ENCODE measurements around the gene ANGEL1.

ANGEL1 gene

GRCh38 chr14:76759589-76759988, 53.1 kb downstream of the ANGEL1 start:
- Histone ChIP-seq H3K4me1 (ENCODE audit: insufficient read depth, low read length) (no peaks in the 10 kb centered on the region), H3K4me3 (ENCODE audit: low read length) (no peak overlapping the region), H3K36me3 (ENCODE audit: insufficient read depth, low read depth, low read length) (no peaks in the 10 kb centered on the region), H3K27ac (ENCODE audit: low read length) (no peak overlapping the region), H3K9me3 (ENCODE audit: insufficient read depth, low read depth, low read length) (no peaks in the 10 kb centered on the region), H3K27me3 (ENCODE audit: insufficient read depth, low read length) (peaks cover 71% of the 10 kb centered on the region), H3K9ac (ENCODE audit: low read depth, low read length) (no peak overlapping the region)

GRCh38 chr14:76756371-76756750, 56.3 kb downstream of the ANGEL1 start:
- H3K4me3 ChIP-seq (ENCODE audit: low read length) = no peak overlapping the region
- no peaks in the 10 kb centered on the region for H3K36me3 ChIP-seq (ENCODE audit: insufficient read depth, low read depth, low read length)
- no peak overlapping the region for H3K27ac ChIP-seq (ENCODE audit: low read length)
- no peaks in the 10 kb centered on the region for H3K4me1 ChIP-seq (ENCODE audit: insufficient read depth, low read length)
- peaks cover 38% of the 10 kb centered on the region for H3K27me3 ChIP-seq (ENCODE audit: insufficient read depth, low read length)
- no peaks in the 10 kb centered on the region for H3K9me3 ChIP-seq (ENCODE audit: insufficient read depth, low read depth, low read length)
- no peak overlapping the region for H3K9ac ChIP-seq (ENCODE audit: low read depth, low read length)

GRCh38 chr14:76755610-76756370, 56.9 kb downstream of the ANGEL1 start:
- H3K36me3 ChIP-seq (ENCODE audit: insufficient read depth, low read depth, low read length) = no peaks in the 10 kb centered on the region
- H3K27ac ChIP-seq (ENCODE audit: low read length) = no peak overlapping the region
- no peaks in the 10 kb centered on the region for H3K9me3 ChIP-seq (ENCODE audit: insufficient read depth, low read depth, low read length)
- H3K27me3 ChIP-seq (ENCODE audit: insufficient read depth, low read length) = peaks cover 33% of the 10 kb centered on the region
- H3K9ac ChIP-seq (ENCODE audit: low read depth, low read length) = no peak overlapping the region
- no peaks in the 10 kb centered on the region for H3K4me1 ChIP-seq (ENCODE audit: insufficient read depth, low read length)
- no peak overlapping the region for H3K4me3 ChIP-seq (ENCODE audit: low read length)

DNA sequence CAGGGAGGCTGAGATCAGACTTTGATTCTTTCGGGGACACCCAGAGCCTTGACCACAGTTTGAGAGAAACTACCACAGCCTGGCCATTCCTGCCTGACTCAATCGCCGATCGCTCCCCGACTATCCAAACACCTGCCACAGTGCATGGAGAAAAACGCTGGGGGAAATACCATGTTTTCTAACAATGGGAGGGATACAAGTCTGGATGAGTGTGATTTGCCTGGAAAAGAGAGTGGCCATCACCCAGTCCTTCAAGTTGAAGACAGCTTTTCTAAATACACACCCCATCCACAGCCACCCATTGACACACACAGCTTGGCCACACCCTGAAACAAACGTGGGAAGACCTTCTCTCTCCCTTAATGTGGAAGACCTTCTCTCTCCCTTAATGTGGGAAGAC, 58.1 kb downstream of the ANGEL1 start:
- no peak overlapping the region for H3K4me3 ChIP-seq (ENCODE audit: low read length)
- no peaks in the 10 kb centered on the region for H3K4me1 ChIP-seq (ENCODE audit: insufficient read depth, low read length)
- no peak overlapping the region for H3K9ac ChIP-seq (ENCODE audit: low read depth, low read length)
- no peaks in the 10 kb centered on the region for H3K9me3 ChIP-seq (ENCODE audit: insufficient read depth, low read depth, low read length)
- peaks cover 21% of the 10 kb centered on the region for H3K27me3 ChIP-seq (ENCODE audit: insufficient read depth, low read length)
- H3K36me3 ChIP-seq (ENCODE audit: insufficient read depth, low read depth, low read length) = no peaks in the 10 kb centered on the region
- H3K27ac ChIP-seq (ENCODE audit: low read length) = no peak overlapping the region

GRCh38 chr14:76753541-76754198, 59.0 kb downstream of the ANGEL1 start:
- H3K27me3 ChIP-seq (ENCODE audit: insufficient read depth, low read length) = peaks cover 12% of the 10 kb centered on the region; the same call in 1 of the 2 replicates
- H3K36me3 ChIP-seq (ENCODE audit: insufficient read depth, low read depth, low read length) = no peaks in the 10 kb centered on the region
- no peaks in the 10 kb centered on the region for H3K9me3 ChIP-seq (ENCODE audit: insufficient read depth, low read depth, low read length)
- no peak overlapping the region for H3K27ac ChIP-seq (ENCODE audit: low read length)
- no peak overlapping the region for H3K4me3 ChIP-seq (ENCODE audit: low read length)
- H3K9ac ChIP-seq (ENCODE audit: low read depth, low read length) = no peak overlapping the region
- H3K4me1 ChIP-seq (ENCODE audit: insufficient read depth, low read length) = no peaks in the 10 kb centered on the region

GRCh38 chr14:76752744-76753143, 59.9 kb downstream of the ANGEL1 start:
- no peak overlapping the region for H3K27ac ChIP-seq (ENCODE audit: low read length)
- no peaks in the 10 kb centered on the region for H3K36me3 ChIP-seq (ENCODE audit: insufficient read depth, low read depth, low read length)
- H3K9me3 ChIP-seq (ENCODE audit: insufficient read depth, low read depth, low read length) = no peaks in the 10 kb centered on the region
- no peak overlapping the region for H3K9ac ChIP-seq (ENCODE audit: low read depth, low read length)
- no peaks in the 10 kb centered on the region for H3K4me1 ChIP-seq (ENCODE audit: insufficient read depth, low read length)
- H3K4me3 ChIP-seq (ENCODE audit: low read length) = no peak overlapping the region
- H3K27me3 ChIP-seq (ENCODE audit: insufficient read depth, low read length) = peaks cover 6% of the 10 kb centered on the region; the same call in 1 of the 2 replicates

- H3K4me3 ChIP-seq (ENCODE audit: low read length) = no peak overlapping the region
- H3K9me3 ChIP-seq (ENCODE audit: insufficient read depth, low read depth, low read length) = peaks cover 18% of the 10 kb centered on the region; the same call in 1 of the 2 replicates
- no peak overlapping the region for H3K27ac ChIP-seq (ENCODE audit: low read length)
- no peaks in the 10 kb centered on the region for H3K27me3 ChIP-seq (ENCODE audit: insufficient read depth, low read length)
- no peaks in the 10 kb centered on the region for H3K4me1 ChIP-seq (ENCODE audit: insufficient read depth, low read length)
- no peaks in the 10 kb centered on the region for H3K36me3 ChIP-seq (ENCODE audit: insufficient read depth, low read depth, low read length)
- H3K9ac ChIP-seq (ENCODE audit: low read depth, low read length) = no peak overlapping the region
Observed at GRCh38 chr14:76742966-76743365, 69.7 kb downstream of the ANGEL1 start.

- peaks cover 18% of the 10 kb centered on the region; the same call in 1 of the 2 replicates for H3K9me3 ChIP-seq (ENCODE audit: insufficient read depth, low read depth, low read length)
- no peaks in the 10 kb centered on the region for H3K27me3 ChIP-seq (ENCODE audit: insufficient read depth, low read length)
- H3K36me3 ChIP-seq (ENCODE audit: insufficient read depth, low read depth, low read length) = no peaks in the 10 kb centered on the region
- H3K4me1 ChIP-seq (ENCODE audit: insufficient read depth, low read length) = no peaks in the 10 kb centered on the region
- no peak overlapping the region for H3K27ac ChIP-seq (ENCODE audit: low read length)
- H3K9ac ChIP-seq (ENCODE audit: low read depth, low read length) = no peak overlapping the region
- no peak overlapping the region for H3K4me3 ChIP-seq (ENCODE audit: low read length)
Observed at GRCh38 chr14:76742185-76742584, 70.5 kb downstream of the ANGEL1 start.

- Histone ChIP-seq H3K27me3 (ENCODE audit: insufficient read depth, low read length) (no peaks in the 10 kb centered on the region), H3K9ac (ENCODE audit: low read depth, low read length) (no peak overlapping the region), H3K36me3 (ENCODE audit: insufficient read depth, low read depth, low read length) (no peaks in the 10 kb centered on the region), H3K27ac (ENCODE audit: low read length) (no peak overlapping the region), H3K4me3 (ENCODE audit: low read length) (no peak overlapping the region), H3K9me3 (ENCODE audit: insufficient read depth, low read depth, low read length) (peaks cover 18% of the 10 kb centered on the region; the same call in 1 of the 2 replicates), H3K4me1 (ENCODE audit: insufficient read depth, low read length) (no peaks in the 10 kb centered on the region)
Observed at GRCh38 chr14:76741074-76741473, 71.6 kb downstream of the ANGEL1 start.
